ENCODE measurements around the gene ANGEL1.

DNA sequence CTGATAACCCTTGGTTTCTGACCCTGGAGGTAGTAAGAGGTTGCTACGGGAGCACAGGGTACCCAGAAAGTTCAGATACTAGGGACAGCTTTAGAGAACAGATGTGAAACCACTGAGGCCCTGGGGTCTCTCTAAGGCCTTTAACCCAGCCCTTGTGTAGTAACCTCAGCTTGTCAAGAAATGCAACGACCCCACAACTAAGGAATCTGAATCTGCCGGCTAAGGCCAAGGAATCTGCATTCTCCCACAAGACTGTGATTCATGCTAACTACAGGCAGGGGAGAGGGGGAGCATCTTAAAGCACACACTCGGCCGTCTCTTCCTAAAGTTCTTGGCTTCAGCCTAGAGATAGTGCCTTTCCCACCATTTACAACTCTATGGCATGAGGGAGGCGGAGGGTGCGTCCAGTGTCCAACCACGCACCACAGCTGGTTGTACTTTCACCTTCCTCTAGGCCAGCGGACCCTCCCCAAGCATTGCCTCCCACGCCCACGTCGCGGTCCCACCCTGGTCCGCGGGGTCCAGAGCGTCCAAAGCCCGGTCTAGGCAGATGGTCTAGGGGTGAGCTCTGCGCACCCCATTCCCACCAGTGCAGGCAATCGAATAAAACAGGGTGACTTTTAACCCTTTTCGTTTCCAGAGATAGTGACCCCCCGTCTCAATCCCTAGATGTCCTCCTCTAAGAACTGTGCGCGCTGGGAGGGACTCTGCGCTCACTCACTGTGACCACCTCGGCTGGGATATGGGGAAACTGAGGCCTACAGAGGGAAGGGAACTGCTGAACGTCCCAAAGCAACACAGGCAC lies 52.1 kb downstream of the ANGEL1 start:
- TF ChIP-seq EZH2 (IDR thresholded peaks at IDR 0.05; ENCODE audit: low read length, unreplicated experiment) (no peak), CTCF (conservative IDR thresholded peaks at IDR 0.05; ENCODE audit: low read depth, low read length) (no peak)
